IPS-18c (cell line): ENCODE measurements around the gene RAB8B.

ENCODE experiments used
- H3K4me3 ChIP-seq: 2 replicates; pipeline ENCODE4 v1.7.0; 2013; ENCODE audit warnings: low read depth, mild to moderate bottlenecking, low read length, moderate library complexity; ENCODE audit not compliant: insufficient read depth
- H3K9me3 ChIP-seq: one replicate; pipeline ENCODE4 v1.6.1; 2013; ENCODE audit warnings: mild to moderate bottlenecking, low read length, moderate library complexity; ENCODE audit not compliant: control insufficient read depth, insufficient read depth

The RAB8B gene

GRCh38 chr15:63188926-63189871 is at the start of gene RAB8B:
TSS of gene RAB8B (plus strand) at chr15:63189606. CDS start at chr15:63189625, 19 bp downstream.
- Histone ChIP-seq H3K9me3 (no peaks in the 10 kb centered on the region), H3K4me3 (peak within 1 kb of the TSS; percentile 76)

- Histone ChIP-seq H3K9me3 (no peaks in the 10 kb centered on the region), H3K4me3 (no peak overlapping the region)
These were observed 48.5 kb upstream of the RAB8B start for GRCh38 chr15:63140936-63141335.

GRCh38 chr15:63145426-63145825 is 44.0 kb upstream of the RAB8B start:
- H3K9me3 ChIP-seq, result no peaks in the 10 kb centered on the region
- H3K4me3 ChIP-seq, result no peak overlapping the region

GRCh38 chr15:63146684-63147083 is 42.7 kb upstream of the RAB8B start:
- Histone ChIP-seq H3K4me3 (no peak overlapping the region), H3K9me3 (no peaks in the 10 kb centered on the region)

- Histone ChIP-seq H3K4me3 (no peak overlapping the region), H3K9me3 (no peaks in the 10 kb centered on the region)
These were observed 37.7 kb upstream of the RAB8B start for GRCh38 chr15:63151665-63152064.

- Histone ChIP-seq H3K9me3 (no peaks in the 10 kb centered on the region), H3K4me3 (no peak overlapping the region)
These were observed 33.9 kb upstream of the RAB8B start for GRCh38 chr15:63155486-63155885.

GRCh38 chr15:63156086-63156710 is 33.2 kb upstream of the RAB8B start:
- no peaks in the 10 kb centered on the region for H3K9me3 ChIP-seq
- H3K4me3 ChIP-seq, result peak overlapping the region; percentile 95

- Histone ChIP-seq H3K9me3 (no peaks in the 10 kb centered on the region), H3K4me3 (peak overlapping the region; percentile 95)
These were observed 32.7 kb upstream of the RAB8B start for GRCh38 chr15:63156755-63157117.

GRCh38 chr15:63157118-63157843 is 32.1 kb upstream of the RAB8B start, which contains the start of gene RPS27L:
TSS of gene RPS27L (minus strand) at chr15:63157477. CDS start at chr15:63157405, 72 bp downstream.
- Histone ChIP-seq H3K4me3 (peak within 1 kb of the TSS; percentile 95), H3K9me3 (no peaks in the 10 kb centered on the region)

GRCh38 chr15:63157891-63158431 is 31.4 kb upstream of the RAB8B start:
- H3K9me3 ChIP-seq, result no peaks in the 10 kb centered on the region
- H3K4me3 ChIP-seq, result peak overlapping the region; percentile 95

GRCh38 chr15:63160638-63161037 is 28.8 kb upstream of the RAB8B start:
- no peak overlapping the region for H3K4me3 ChIP-seq
- H3K9me3 ChIP-seq, result no peaks in the 10 kb centered on the region

GRCh38 chr15:63163217-63163616 is 26.2 kb upstream of the RAB8B start:
- Histone ChIP-seq H3K9me3 (no peaks in the 10 kb centered on the region), H3K4me3 (no peak overlapping the region)

- H3K9me3 ChIP-seq, result no peaks in the 10 kb centered on the region
- no peak overlapping the region for H3K4me3 ChIP-seq
These were observed 24.1 kb upstream of the RAB8B start for GRCh38 chr15:63165166-63165859.

- Histone ChIP-seq H3K4me3 (no peak overlapping the region), H3K9me3 (no peaks in the 10 kb centered on the region)
These were observed 23.2 kb upstream of the RAB8B start for GRCh38 chr15:63166219-63166618.

- H3K9me3 ChIP-seq, result no peaks in the 10 kb centered on the region
- H3K4me3 ChIP-seq, result no peak overlapping the region
These were observed 19.6 kb upstream of the RAB8B start for GRCh38 chr15:63169788-63170187.

- Histone ChIP-seq H3K9me3 (no peaks in the 10 kb centered on the region), H3K4me3 (no peak overlapping the region)
These were observed 17.0 kb upstream of the RAB8B start for GRCh38 chr15:63172376-63172775.
